ENCODE data around the gene TSPYL4.
"Not testable (repeated sequence)": the region's sequence is repeated elsewhere in the genome, so short reads cannot be mapped to it uniquely, and the experiment has no call there.

TSPYL4 gene

GRCh38 chr6:116253505-116254296 lies at the start of gene TSPYL4:
TSS of gene TSPYL4 (minus strand) at chr6:116254075. CDS start at chr6:116254008, 67 bp downstream.
- Histone ChIP-seq H3K36me3 (replicated peaks) (no peaks in the 10 kb centered on the region), H3K4me3 (peak within 1 kb of the TSS; percentile 66), H3K4me1 (peaks cover 40% of the 10 kb centered on the region), H3K9me3 (no peaks in the 10 kb centered on the region; the same call in 1 of the 2 replicates), H3K27me3 (ENCODE audit: low read depth) (no peaks in the 10 kb centered on the region)
- in situ Hi-C loops (cut with MboI; ENCODE audit: low sequenced_read_pairs): no loop called here
- DNase-seq (ENCODE audit: low spot score in 2 of 2): peak; percentile 94 to 95

- no peaks in the 10 kb centered on the region for H3K4me1 ChIP-seq
- H3K27me3 ChIP-seq (ENCODE audit: low read depth): peaks cover 13% of the 10 kb centered on the region
- DNase-seq (ENCODE audit: low spot score in 2 of 2): no peak
- no peaks in the 10 kb centered on the region; the same call in 1 of the 2 replicates for H3K9me3 ChIP-seq
- no peak overlapping the region for H3K4me3 ChIP-seq
- H3K36me3 ChIP-seq (replicated peaks): no peaks in the 10 kb centered on the region
- in situ Hi-C loops (cut with MboI; ENCODE audit: low sequenced_read_pairs): no loop called here
Measured at GRCh38 chr6:116301104-116301503, 47.2 kb upstream of the TSPYL4 start.

DNA sequence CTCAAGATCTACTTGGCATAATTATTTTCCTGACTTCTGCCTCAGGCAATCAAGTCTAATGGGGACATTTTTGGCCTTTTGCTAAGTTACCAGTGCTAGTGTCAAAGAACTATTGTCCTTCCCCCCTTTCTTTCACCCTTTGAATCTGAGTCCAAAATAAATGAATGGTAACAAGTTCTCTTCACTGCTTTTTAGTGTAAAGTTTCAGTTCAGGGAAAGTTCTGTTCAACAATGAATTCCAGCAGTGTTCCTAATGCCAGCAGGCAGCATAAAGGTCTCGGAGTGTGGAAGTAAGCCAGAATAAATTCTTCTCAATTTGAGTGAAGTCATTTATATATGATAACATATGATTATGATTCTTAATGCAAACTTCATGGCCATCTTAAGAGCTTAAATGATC lies 46.7 kb upstream of the TSPYL4 start:
- in situ Hi-C loops (cut with MboI; ENCODE audit: low sequenced_read_pairs): no loop called here
- no peaks in the 10 kb centered on the region; the same call in 1 of the 2 replicates for H3K9me3 ChIP-seq
- H3K36me3 ChIP-seq (replicated peaks): no peaks in the 10 kb centered on the region
- H3K4me3 ChIP-seq: no peak overlapping the region
- H3K4me1 ChIP-seq: no peaks in the 10 kb centered on the region
- no peak for DNase-seq (ENCODE audit: low spot score in 2 of 2)
- H3K27me3 ChIP-seq (ENCODE audit: low read depth): peaks cover 15% of the 10 kb centered on the region

GRCh38 chr6:116298973-116299372 lies 45.1 kb upstream of the TSPYL4 start:
- Histone ChIP-seq H3K27me3 (ENCODE audit: low read depth) (peaks cover 14% of the 10 kb centered on the region), H3K4me3 (no peak overlapping the region), H3K9me3 (no peaks in the 10 kb centered on the region; the same call in 1 of the 2 replicates), H3K4me1 (no peaks in the 10 kb centered on the region), H3K36me3 (replicated peaks) (no peaks in the 10 kb centered on the region)
- DNase-seq (ENCODE audit: low spot score in 2 of 2): no peak
- in situ Hi-C loops (cut with MboI; ENCODE audit: low sequenced_read_pairs): loop anchor here (25.0 kb wide), 1 partner anchor 363 kb away; the partner anchor contains the start of gene ZUP1

GRCh38 chr6:116298273-116298672 lies 44.4 kb upstream of the TSPYL4 start:
- in situ Hi-C loops (cut with MboI; ENCODE audit: low sequenced_read_pairs): loop anchor here (25.0 kb wide), 1 partner anchor 364 kb away; the partner anchor contains the start of gene ZUP1
- Histone ChIP-seq H3K36me3 (replicated peaks) (no peaks in the 10 kb centered on the region), H3K27me3 (ENCODE audit: low read depth) (peaks cover 14% of the 10 kb centered on the region), H3K4me3 (no peak overlapping the region), H3K4me1 (no peaks in the 10 kb centered on the region), H3K9me3 (no peaks in the 10 kb centered on the region; the same call in 1 of the 2 replicates)
- DNase-seq (ENCODE audit: low spot score in 2 of 2): no peak

DNA sequence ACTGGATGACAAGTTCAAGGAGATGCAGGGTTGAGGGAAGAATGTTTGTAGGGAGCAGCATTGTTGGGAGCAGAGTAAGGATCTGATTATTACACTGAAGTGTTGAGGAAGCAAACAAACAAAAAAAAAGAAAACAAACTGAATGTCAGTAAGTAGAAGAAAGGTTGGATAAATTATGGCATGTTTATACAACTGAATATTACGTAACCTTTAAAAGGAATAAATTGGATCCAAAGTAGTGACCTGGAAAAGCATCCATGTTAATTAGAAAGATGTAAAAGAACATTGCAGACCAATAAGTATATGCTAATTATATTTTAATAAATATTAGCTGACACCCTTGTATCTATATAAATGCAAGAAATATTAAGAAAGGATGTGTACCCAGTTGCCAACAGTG lies 38.7 kb upstream of the TSPYL4 start:
- in situ Hi-C loops (cut with MboI; ENCODE audit: low sequenced_read_pairs): loop anchor here (25.0 kb wide), 1 partner anchor 370 kb away; the partner anchor contains the start of gene ZUP1
- Histone ChIP-seq H3K36me3 (replicated peaks) (no peaks in the 10 kb centered on the region), H3K27me3 (ENCODE audit: low read depth) (peaks cover 31% of the 10 kb centered on the region), H3K4me1 (no peaks in the 10 kb centered on the region), H3K9me3 (no peaks in the 10 kb centered on the region), H3K4me3 (no peak overlapping the region)
- no peak for DNase-seq (ENCODE audit: low spot score in 2 of 2)

- in situ Hi-C loops (cut with MboI; ENCODE audit: low sequenced_read_pairs): loop anchor here (25.0 kb wide), 1 partner anchor 370 kb away; the partner anchor contains the start of gene ZUP1
- no peak overlapping the region for H3K4me3 ChIP-seq
- H3K4me1 ChIP-seq: no peaks in the 10 kb centered on the region
- H3K27me3 ChIP-seq (ENCODE audit: low read depth): peaks cover 31% of the 10 kb centered on the region
- no peaks in the 10 kb centered on the region for H3K36me3 ChIP-seq (replicated peaks)
- no peaks in the 10 kb centered on the region for H3K9me3 ChIP-seq
- no peak for DNase-seq (ENCODE audit: low spot score in 2 of 2)
Measured at GRCh38 chr6:116291701-116292396, 38.0 kb upstream of the TSPYL4 start.

- Histone ChIP-seq H3K27me3 (ENCODE audit: low read depth) (peaks cover 31% of the 10 kb centered on the region), H3K4me3 (no peak overlapping the region), H3K9me3 (no peaks in the 10 kb centered on the region), H3K4me1 (no peaks in the 10 kb centered on the region), H3K36me3 (replicated peaks) (no peaks in the 10 kb centered on the region)
- in situ Hi-C loops (cut with MboI; ENCODE audit: low sequenced_read_pairs): loop anchor here (25.0 kb wide), 1 partner anchor 372 kb away; the partner anchor contains the start of gene ZUP1
- DNase-seq (ENCODE audit: low spot score in 2 of 2): no peak
Measured at GRCh38 chr6:116290799-116291198, 36.9 kb upstream of the TSPYL4 start.

DNA sequence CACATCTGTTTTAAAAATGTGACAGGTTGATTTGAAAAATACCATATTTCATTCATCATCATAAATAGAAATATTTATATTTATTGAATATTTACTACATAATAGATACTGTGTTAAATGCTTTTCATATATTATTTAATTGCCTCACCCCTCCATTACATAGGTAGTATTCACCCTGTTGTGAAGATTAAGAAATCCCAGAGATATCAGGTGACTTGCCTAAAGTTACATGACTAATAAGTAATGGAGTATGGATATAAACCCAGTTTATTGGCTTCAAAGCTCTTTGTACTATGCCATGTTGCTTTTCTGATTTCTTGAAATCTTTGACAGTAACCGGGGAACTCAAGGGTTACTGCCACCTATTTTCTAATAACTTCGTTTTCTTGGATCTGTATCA lies 36.0 kb upstream of the TSPYL4 start:
- in situ Hi-C loops (cut with MboI; ENCODE audit: low sequenced_read_pairs): loop anchor here (25.0 kb wide), 1 partner anchor 372 kb away; the partner anchor contains the start of gene ZUP1
- Histone ChIP-seq H3K36me3 (replicated peaks) (no peaks in the 10 kb centered on the region), H3K9me3 (no peaks in the 10 kb centered on the region), H3K4me1 (no peaks in the 10 kb centered on the region), H3K4me3 (no peak overlapping the region), H3K27me3 (ENCODE audit: low read depth) (peaks cover 29% of the 10 kb centered on the region)
- no peak for DNase-seq (ENCODE audit: low spot score in 2 of 2)

- H3K9me3 ChIP-seq: no peaks in the 10 kb centered on the region
- in situ Hi-C loops (cut with MboI; ENCODE audit: low sequenced_read_pairs): loop anchor here (25.0 kb wide), 1 partner anchor 375 kb away; the partner anchor contains the start of gene ZUP1
Measured at GRCh38 chr6:116287689-116288282, 33.9 kb upstream of the TSPYL4 start.

DNA sequence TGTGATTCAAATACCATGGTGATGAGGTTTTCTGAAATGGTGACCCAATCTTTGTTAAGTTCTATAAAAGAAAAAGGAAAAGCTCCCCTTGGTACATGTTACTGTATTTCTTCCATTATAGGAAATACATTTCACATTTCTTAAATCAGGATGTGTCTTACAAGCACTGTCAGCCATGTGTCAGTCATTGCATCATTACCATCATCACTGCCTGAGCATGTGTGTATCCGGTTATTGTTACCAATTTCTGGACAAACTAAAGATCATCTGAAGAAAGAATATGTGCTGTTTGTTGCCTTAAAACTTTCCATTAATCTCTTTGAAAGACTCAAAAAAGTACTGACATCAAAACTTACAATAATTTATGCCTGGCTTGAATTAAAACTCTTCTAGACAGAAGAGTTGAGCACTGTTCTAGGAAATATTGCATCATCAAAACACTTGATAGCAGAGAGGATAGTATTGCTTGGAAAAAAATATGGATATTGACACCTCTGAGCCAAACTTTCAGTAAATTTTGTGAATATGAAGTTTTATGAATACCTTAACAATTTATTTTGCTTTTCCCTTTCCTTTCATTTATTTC lies 33.0 kb upstream of the TSPYL4 start:
- H3K9me3 ChIP-seq: no peaks in the 10 kb centered on the region
- H3K27me3 ChIP-seq (ENCODE audit: low read depth): peaks cover 27% of the 10 kb centered on the region
- H3K4me3 ChIP-seq: no peak overlapping the region
- H3K4me1 ChIP-seq: no peaks in the 10 kb centered on the region
- no peaks in the 10 kb centered on the region for H3K36me3 ChIP-seq (replicated peaks)
- DNase-seq (ENCODE audit: low spot score in 2 of 2): no peak
- in situ Hi-C loops (cut with MboI; ENCODE audit: low sequenced_read_pairs): loop anchor here (25.0 kb wide), 1 partner anchor 375 kb away; the partner anchor contains the start of gene ZUP1

More at GRCh38 chr6:116287689-116288282, 33.9 kb upstream of the TSPYL4 start:
- DNase-seq (ENCODE audit: low spot score in 2 of 2): peak in 1 of 2 experiments; percentile 52
- no peaks in the 10 kb centered on the region for H3K36me3 ChIP-seq (replicated peaks)
- H3K4me3 ChIP-seq: no peak overlapping the region
- H3K4me1 ChIP-seq: no peaks in the 10 kb centered on the region
- peaks cover 30% of the 10 kb centered on the region for H3K27me3 ChIP-seq (ENCODE audit: low read depth)

GRCh38 chr6:116284984-116285383 lies 31.1 kb upstream of the TSPYL4 start:
- in situ Hi-C loops (cut with MboI; ENCODE audit: low sequenced_read_pairs): loop anchor here (25.0 kb wide), 1 partner anchor 377 kb away; the partner anchor contains the start of gene ZUP1

DNA sequence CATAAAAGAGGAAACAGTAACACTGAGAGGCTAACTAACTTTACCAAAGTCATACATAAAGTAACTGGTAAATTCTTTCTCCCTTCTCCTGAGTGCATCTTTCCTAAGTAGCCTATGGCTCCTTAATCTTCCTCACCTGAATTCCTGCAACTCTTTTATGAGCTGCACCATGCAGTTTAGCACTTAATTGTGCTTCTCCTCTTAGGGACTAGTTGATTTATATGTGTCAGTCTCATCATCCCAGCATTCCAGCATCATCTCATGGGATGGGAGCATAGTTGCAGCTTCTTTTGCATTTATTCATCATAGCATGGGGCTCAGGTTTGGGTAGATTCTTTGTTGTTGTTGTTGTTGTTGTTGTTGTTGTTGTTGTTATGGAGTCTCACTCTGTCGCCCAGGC lies 29.3 kb upstream of the TSPYL4 start:
- DNase-seq (ENCODE audit: low spot score in 2 of 2): no peak
- H3K27me3 ChIP-seq (ENCODE audit: low read depth): peaks cover 8% of the 10 kb centered on the region; the same call in 1 of the 2 replicates
- peaks cover 12% of the 10 kb centered on the region for H3K4me1 ChIP-seq
- H3K36me3 ChIP-seq (replicated peaks): peaks cover 4% of the 10 kb centered on the region; the same call in 1 of the 2 replicates
- H3K4me3 ChIP-seq: no peak overlapping the region
- in situ Hi-C loops (cut with MboI; ENCODE audit: low sequenced_read_pairs): loop anchor here (25.0 kb wide), 1 partner anchor 379 kb away; the partner anchor contains the start of gene ZUP1
- no peaks in the 10 kb centered on the region for H3K9me3 ChIP-seq

More at GRCh38 chr6:116284984-116285383, 31.1 kb upstream of the TSPYL4 start:
- not testable (repeated sequence) for H3K4me3 ChIP-seq; DNase-seq (ENCODE audit: low spot score in 2 of 2); H3K9me3 ChIP-seq; H3K4me1 ChIP-seq; H3K36me3 ChIP-seq (replicated peaks)
- H3K27me3 ChIP-seq (ENCODE audit: low read depth): peaks cover 13% of the 10 kb centered on the region; the same call in 1 of the 2 replicates
